ENCODE data around the gene ARMS2.

Gene ARMS2

DNA sequence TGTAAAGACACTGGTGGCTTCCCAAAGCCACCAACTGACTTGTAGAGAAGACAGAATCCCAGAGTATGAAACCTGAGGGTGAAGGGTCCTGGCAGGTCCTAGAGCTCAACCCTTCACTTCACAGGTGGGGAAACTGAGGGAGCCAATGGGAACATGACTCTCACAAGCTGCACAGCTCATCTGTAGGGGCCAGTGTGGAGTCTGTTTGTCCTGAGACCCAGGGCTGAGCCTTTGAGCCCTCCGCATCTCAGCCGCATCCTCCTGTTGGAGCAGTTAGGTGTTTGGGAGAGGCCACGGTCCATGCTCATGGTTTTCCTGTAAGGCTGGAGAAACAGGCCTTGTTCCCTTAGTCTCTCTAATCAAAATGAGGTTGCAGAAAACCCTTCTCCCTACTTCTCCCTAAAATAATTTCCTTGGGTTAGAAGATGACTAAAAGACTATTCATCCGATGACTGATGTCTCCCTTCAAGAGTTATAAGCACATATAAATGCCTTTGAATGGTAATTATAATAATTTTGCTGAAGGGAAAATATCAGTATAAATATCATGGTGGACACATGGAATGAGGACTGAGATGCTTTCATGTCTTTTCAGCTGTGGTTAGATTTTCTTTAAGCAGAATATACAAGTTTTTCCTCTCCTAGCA, 17.2 kb downstream of the ARMS2 start:
- DNase-seq (ENCODE audit: low read depth) = no peak

DNA sequence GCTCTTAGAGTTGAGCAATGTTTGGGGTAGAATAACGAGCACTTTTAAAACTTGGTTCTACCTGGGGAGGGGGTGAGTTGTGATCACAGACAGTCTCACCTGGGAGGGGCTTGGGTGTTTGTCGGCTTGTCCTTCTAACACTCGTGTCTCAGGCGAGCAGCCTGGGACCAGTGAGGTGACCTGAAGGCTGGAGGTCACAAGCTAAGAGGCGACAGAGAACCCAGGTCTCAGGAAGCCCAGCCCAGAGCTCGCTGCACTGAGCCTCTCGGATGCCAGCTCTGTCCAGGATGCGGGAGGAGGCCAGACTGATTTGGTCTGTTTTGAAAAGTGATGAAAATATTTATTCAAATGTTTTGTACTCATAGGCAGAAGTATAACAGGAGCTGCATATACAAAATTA, 18.7 kb downstream of the ARMS2 start:
- DNase-seq (ENCODE audit: low read depth) = no peak

DNA sequence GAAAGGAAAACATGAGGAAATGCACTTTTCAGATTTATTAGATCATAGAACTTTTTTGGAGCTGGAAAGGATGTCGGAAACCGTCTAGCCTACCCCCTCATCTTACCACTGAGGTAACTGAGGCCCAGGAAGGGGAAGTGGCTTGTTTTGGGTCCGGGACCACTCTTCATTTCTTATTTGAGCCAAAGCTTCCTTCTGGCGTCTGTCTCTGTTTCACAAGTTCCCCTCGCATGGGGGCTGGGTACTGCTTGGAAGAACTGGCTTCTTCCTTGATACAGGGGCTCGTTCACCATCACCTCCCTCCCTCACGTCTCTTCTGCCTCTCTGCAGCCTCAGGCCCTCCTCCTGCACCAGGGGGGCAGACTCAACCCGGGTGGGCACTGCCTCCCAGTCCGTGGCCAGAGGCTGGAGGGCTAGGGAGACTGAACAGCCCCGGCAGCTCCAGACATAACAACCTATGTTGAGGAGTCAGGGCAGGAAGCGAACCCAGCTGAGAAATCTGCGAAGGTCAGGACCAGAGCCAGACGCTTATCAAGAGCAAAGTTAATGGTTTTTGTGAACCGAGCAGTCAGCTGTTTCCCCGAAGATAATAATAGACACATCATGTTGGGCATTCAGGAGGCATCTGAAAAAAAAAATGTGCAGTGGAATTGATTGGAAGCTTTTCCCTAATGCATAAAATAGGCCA, 19.8 kb downstream of the ARMS2 start:
- DNase-seq (ENCODE audit: low read depth) = no peak

DNA sequence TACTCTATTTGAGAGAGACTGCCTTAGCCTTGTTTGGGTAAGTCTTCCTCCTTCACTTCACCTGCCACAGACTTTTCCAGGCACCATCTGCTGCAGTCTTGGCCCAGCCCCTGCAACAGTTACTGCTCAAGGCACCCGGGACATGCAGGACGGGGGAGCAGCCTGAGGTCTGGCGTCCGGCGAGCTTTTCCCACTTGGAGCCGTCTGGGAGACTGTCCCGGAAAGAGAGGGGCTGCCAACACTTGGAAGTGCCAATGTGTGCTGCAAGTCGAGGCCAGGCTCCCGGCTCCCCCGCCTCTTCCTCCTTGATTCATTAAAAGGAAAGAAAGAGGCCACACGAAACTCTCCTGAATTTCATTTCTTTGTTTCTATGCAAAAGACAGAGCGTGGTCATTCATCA, 20.6 kb downstream of the ARMS2 start:
- DNase-seq (ENCODE audit: low read depth) = no peak

DNA sequence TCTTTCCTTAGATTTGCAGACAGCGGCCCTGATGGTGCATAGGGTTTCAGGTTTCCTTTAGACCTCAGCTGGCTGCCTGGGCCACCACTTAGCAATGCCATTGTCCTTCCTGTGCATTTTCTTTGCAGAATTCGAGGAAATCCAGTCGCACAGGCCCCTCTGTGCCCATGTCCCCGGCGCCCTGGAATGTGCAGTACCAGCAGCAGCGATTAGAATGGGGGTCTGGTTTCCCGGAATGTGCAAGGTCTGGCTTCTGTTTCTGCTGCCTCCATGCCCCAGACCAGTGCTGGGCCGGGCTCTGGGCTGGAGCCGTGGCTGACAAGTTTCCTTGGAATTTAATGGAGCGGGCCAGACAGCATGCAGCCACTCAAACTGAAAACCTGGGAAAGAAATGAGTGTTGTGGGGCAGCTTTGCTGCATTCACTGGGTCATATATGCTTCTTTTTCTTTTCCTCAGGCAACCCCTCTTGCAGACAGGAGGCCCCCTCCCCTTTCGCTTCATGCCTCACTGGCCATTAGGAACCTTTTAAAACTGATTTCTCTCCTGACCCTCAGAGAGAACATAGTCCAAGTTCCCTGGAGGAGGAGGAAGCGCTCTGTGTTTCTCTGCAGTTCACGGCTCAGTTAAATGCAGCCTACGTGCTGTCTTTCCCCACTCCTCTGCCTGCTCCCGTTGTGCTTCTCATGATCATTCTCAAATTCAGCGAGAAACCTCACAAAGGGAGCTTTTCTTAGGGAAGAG, 21.3 kb downstream of the ARMS2 start:
- no peak for DNase-seq (ENCODE audit: low read depth)

DNA sequence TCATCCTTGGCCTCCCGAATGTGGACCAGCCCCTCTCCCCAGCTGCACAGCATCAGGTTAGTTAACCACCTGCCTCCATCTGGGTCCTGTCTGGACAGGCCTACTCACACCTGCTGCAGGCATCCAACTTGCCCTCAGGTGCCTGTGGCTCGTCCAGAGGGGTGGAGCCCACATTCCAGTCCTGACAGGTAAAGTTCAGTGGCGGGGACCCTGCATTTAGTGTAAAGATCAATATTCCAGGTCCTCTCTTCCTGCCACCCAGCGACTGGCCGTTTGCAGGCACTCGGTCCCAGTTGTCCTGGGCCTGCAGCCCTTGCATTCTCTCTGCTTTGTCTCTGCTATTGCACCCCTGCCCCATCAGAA, 21.9 kb downstream of the ARMS2 start:
- no peak for DNase-seq (ENCODE audit: low read depth)

DNA sequence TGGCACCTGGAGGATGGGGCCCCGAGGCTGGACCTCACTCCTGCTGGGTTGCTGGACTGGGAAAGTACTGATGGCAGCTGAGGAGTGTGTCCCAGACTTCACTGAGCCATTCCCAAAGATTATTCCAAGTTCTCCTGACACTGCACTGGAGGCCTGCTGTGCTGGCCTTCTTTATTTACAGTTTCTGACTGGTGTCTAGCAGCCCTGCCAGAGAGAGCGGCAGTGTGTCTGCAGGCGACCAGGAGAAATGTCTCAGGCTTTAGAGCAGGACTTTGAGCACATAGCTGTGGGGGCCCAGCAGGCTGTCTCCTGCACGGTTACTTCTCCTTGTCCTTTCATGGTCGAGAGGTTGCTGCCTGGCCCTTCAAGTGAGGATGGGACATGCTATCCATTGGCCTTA, 23.0 kb downstream of the ARMS2 start:
- DNase-seq (ENCODE audit: low read depth) = no peak

DNA sequence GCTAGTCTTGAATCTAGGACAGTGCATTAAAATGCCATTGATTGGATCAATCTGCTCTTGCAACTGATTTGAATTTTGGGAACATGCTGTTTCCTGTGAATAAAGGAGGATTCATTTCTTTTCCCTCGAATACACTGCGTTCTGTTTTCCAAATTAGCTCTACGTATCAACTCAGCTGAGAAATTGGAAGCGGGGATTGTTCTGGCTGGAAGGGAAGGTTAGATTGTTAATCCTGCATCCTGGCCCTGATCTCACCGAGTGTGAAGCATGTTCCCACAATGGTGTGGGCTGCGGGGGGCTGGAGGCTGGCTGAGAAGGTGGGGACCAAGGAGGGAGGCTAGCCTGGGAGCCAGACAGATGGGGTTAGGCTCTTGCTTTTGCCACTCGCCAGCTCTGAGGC, 24.5 kb downstream of the ARMS2 start:
- DNase-seq (ENCODE audit: low read depth) = no peak

DNA sequence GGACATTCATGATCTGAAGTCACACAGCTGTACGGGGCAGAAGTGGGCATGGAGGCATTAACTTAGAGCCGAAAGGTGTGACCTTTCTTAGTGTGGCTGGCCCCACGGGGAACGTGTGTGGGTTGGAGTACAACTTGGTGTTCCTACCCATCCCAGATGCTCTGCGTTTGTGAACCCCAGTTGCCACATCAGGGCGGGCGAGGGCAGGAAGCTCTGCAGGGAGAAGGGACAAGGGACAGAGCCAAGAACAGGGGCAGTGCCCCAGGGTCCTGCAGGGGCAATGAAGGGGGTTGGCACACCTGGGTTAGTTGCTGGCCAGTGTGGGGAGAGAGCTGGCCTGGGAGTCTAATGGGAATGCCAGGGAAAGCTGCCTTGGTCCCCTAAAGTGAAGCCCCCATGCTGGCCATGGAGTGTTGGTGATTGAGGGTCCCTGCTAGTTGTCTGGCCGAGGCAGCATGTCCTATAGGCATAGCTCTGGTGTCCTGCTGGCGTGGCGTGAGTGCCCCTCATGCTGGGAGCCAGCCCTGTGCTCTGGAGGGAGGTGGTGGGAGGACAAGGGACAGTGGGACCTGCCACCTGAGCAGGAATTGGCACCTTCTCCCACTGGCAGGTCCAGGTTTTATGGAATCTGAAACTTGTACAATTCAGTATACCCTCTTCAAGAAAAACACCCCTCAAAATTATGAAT, 25.8 kb downstream of the ARMS2 start:
- no peak for DNase-seq (ENCODE audit: low read depth)

DNA sequence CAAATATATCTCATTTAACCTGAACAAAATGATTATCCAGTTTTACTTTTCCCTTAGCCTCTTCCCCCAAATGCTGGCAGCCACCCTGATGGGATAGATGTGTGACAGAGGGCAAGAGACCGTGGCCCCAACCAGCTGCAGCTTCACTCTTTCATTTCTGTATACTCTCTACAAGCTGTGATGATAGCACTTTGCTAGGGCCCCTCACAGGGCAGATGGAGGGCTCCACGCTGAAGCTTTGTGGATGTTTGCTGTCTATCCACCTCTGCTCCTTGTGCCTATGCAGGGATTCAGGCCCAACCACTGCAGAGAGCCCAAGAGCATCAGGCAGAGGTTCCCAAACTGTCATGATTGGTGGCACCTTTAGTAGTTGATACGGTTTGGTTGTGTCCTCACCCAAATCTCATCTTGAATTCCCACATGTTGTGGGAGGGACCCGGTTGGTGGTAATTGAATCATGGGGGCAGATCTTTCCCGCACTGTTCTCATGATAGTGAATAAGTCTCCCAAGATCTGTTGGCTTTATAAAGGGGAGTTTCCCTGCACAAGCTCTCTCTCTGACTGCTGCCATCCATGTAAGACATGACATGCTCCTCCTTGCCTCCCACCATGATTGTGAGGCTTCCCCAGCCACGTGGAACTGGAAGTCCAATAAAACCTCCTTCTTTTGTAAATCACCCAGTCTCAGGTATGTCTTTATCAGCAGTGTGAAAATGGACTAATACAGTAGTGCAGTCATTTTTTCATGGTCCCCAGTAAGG, 27.0 kb downstream of the ARMS2 start:
- DNase-seq (ENCODE audit: low read depth) = no peak

DNA sequence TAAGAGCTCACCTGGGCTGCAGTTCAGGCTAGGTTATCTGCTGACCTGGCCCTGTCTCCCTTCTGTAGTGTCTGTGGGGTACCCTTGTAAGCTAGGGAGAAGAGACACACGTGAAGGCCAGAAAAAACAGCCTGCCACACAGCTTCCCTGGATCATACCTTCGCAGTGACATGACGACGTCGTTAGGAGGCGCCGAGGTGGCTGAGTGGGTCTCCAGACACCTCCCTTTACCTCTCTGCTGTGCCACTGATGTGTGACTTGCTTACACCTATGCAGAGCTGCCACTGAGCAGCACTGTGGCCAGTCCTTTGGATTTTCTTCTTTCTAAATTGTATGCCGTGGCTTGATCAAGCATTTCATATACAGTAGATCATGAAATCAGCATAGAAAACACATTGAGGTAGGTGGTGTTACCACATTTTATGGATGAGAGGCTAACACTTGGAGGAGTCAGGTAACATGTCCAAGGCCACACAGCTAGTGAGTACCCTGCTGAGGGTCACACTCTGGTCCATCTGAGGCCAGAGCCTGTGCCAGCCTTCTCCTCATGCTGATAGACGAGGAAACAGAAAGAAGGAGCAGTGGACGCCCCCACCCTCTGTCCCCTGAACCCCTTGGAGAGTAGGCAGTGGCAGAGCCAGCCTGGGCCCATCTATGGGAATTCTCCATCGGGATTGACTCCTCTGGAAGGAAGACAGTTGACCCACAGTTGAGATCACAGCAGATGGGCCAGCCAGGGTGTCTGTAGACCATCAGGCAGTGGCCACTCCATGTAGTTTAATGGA, 30.0 kb downstream of the ARMS2 start:
- no peak for DNase-seq (ENCODE audit: low read depth)

DNA sequence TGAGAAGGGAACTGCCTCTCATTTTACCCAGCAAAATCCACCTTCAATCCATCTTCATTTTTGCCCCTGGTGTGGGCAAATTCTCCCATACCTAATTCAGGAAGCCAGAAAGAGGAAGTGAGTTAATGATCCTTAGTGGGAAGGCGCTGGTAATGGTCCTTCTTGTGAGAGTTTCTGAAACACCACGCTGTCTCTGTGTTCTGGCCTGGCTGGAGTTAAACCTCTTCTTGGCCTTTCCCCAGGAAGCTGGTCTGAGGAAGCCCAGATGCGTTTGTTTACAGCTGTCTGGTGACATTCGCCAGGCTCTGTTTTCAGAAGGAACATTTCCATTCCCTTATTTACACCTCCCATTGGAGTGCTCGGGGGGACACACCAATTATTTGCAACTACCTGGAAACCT, 31.2 kb downstream of the ARMS2 start:
- DNase-seq (ENCODE audit: low read depth) = no peak

DNA sequence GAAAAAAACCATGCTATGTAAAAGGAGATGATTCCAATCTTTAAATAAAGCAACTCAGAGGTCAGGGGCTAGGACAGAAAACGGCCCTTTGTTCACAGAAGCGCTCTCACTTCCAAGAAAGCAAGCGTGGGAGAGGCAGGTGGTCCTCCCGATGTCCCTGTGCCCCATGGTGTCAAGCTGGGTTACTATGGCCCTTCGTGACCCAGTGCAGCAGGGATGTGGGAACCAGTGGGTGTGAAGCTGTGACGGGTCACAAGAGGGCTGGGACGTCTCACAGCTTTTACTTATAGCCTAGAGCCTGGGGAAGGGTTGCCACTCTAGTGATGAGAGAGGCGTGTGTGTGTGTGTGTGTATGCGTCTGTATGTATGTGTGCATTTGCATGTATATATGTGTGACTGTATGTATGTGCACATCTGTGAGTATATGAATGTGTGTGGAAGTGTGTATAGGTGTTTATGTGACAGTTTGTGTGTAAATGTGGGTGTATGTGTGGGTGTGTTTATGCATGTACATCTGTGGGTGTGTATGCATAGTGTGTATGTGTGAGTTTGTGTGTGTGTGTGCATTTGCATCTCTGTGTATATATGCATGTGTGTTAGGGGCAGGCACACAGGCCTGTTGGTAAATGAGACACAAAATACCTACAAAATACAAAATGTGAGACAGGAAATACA, 32.1 kb downstream of the ARMS2 start:
- DNase-seq (ENCODE audit: low read depth) = no peak

DNA sequence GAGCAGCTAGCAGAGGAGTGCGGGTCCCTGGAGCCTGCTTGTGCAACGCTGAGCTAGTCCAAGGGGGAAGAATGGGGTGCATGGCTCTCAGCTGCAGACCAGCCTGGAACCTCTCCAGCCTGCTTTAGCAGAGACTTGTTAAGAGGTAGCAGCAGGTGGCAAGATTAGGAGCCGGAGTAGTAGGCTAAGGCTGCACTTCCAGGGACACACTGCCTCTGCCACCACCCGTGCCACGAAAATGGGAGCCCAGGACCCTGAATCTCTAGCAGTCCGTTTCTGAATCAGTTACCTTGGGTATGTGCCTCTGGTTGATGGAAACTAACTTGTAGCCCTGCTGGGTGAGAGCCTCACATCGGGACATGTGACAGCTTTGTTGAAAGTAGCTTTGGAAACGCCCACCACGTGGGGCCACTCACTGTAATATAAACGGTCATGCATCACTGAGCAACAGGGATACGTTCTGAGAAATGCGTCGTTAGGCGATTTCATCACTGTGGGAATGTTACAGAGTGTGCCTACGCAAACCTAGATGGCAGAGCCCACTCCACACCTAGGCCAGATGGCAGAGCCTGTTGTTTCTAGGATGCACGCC, 32.8 kb downstream of the ARMS2 start:
- DNase-seq (ENCODE audit: low read depth) = no peak

DNA sequence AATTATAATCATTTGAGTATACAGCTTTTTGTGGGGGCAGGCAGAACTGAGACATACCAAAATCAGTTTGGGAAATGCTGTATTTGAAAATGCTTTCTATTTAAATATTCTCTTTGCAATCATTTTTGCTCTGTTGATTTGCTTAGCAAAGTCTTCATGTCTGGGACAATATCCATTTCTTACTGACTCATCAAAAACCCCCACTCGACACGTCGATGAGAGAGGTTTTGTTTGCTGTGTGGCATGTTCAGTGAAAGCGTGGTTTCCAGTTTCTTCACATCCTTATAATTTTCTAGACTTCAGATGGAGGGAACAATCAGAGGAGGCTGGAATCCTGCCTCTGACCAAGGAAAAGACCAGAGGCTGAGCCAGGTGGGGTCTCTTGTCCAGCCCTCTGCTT, 35.8 kb downstream of the ARMS2 start:
- DNase-seq (ENCODE audit: low read depth) = no peak

DNA sequence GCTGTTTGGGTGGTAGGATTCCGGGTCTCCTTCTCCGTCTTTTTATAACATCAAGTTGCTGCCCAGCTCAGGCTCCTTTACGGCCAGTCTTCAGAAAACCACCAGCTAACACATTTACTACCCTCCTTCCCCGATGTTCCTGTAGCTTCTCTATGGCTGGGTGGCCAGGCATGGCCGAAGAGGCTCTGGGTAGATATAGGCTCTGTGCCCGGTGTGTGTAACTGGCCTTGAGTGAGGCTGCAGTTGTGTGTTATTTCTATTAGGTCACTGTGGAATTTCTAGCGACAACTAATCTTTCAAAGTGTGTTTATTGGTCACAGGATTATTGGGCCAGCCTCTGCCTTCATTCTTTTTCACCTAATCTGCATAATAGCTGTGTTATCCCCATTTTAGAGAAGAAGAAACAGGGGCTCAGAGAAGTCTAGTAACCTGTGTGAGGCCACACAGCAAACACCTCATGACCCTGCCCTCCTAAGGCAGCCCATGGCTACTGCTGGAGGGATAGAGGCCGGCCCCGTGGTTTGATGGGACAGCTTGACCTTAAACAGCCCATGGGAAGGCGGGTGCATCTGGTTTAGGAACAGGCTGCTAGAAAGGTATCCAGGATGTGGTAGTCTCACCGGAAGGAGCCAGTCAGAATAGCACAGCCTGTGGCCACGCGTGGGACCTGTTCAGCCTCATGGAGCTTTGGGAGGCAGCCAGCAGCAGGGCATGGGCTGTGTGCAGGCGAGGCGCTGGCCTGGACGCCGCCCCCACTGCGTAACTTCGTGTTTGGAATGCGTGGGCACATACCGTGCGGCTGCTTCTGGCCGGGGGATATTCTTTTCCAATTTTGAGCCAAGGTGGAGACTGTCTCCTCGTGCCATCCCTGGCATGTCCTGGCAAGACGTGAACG, 36.6 kb downstream of the ARMS2 start:
- peak; percentile 12 for DNase-seq (ENCODE audit: low read depth)

DNA sequence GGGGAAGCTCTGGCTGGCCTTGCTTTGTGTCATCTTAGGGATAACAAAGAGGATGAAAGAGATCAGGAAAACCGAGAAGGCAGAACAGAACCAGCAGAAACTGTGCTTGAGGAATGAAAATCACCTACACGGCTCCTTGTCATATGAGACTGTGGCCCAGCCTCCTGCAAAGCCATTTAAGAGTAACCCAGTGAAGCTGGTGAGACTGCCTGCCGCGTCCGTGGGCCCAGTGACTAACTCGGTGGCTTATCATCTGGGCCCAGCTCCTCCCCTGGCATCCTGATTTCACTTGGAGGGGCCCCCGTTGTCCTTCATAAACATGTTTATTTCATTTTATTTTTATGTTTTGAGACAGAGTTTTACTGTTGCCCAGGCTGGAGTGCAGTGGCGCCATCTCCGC, 37.6 kb downstream of the ARMS2 start:
- DNase-seq (ENCODE audit: low read depth) = no peak

DNA sequence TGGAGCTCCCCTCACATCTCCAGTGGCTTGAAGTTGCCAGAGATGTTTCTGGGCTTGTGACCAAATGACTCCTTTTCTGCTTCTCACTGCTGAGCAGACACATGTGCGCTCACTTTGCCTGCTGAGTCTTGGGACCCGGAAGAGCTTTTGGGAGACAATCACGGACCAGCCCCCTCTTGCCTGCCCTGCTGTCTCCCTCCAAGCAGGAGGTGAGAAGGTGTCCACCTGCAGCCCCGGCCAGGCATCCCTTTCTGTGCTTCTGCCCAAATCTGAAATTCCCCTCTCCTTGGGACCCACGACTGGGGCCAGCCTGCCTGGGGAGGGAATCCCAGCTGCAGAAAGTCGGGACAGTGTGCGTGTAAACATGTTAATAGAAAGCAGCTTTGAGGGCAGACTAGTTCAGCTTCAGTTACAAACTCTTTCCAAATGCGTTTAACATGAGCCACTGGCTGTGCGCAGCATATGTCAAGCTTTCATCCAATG, 38.6 kb downstream of the ARMS2 start:
- no peak for DNase-seq (ENCODE audit: low read depth)

DNA sequence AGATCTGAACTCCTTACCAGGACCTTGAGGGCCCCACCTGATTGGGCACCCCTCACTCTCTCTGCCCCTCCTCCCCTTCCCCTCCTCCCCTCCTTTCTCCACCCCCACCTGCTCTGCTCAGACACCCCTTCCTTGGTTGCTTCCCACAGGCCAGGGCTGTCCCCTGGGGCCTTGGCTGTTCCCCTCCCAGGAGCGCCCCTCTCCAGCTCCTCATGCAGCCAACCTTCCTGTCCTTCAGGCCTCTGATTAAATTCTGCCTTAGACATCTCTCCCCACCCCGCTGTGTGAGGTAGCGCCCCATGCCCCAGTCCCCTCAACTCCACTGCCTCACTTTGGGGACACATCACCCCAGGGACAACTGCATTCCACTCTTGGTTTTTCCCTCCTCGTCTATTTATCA, 39.3 kb downstream of the ARMS2 start:
- no peak for DNase-seq (ENCODE audit: low read depth)
